ENCODE data around the gene NR2E1. TPM values are rescaled to one million over a fixed set of nuclear protein-coding genes. Genes with fewer than 3 reads are reported as not detected.

The NR2E1 gene
- total RNA-seq, 1 donor from 2014 or later = 1.0 TPM

GRCh38 chr6:108176281-108177089, 10.7 kb downstream of the NR2E1 start:
- no peaks in the 10 kb centered on the region for H3K36me3 ChIP-seq
- peak overlapping the region; percentile 73 for H3K4me2 ChIP-seq
- H3K27ac Mint-ChIP-seq = no peak overlapping the region
- H3K4me1 ChIP-seq = peaks cover 20% of the 10 kb centered on the region
- peak overlapping the region; percentile 75 for H3K4me3 Mint-ChIP-seq
- peaks cover 58% of the 10 kb centered on the region for H4K20me1 ChIP-seq (ENCODE audit: low read depth)
- peaks cover 33% of the 10 kb centered on the region for H3F3A ChIP-seq (ENCODE audit: low read depth)
- H3K4me3 ChIP-seq = peak overlapping the region; percentile 24
- H3K27me3 ChIP-seq = peaks cover 99% of the 10 kb centered on the region
- H3K27me3 Mint-ChIP-seq (ENCODE audit: insufficient read depth, low read depth) = peaks cover 78% of the 10 kb centered on the region
- H3K4me1 Mint-ChIP-seq = peaks cover 14% of the 10 kb centered on the region
- peak; percentile 28 for DNase-seq (ENCODE audit: low spot score)
- no peak for TF ChIP-seq CTCF (IDR thresholded peaks at IDR 0.05)
- peak; percentile 87 for TF ChIP-seq EZH2 (IDR thresholded peaks at IDR 0.05)
- peak; percentile 87 for TF ChIP-seq EZH2phosphoT487 (IDR thresholded peaks at IDR 0.05)
- no peaks in the 10 kb centered on the region for H3K36me3 Mint-ChIP-seq
- no peaks in the 10 kb centered on the region for H3K9me3 ChIP-seq (ENCODE audit: low read depth)
- H3K79me2 ChIP-seq (ENCODE audit: low read depth) = no peaks in the 10 kb centered on the region
- H3K9ac ChIP-seq = no peak overlapping the region
- H3K27ac ChIP-seq = no peak overlapping the region
- no peak overlapping the region for H2AFZ ChIP-seq (replicated peaks)
- H3K9me3 Mint-ChIP-seq = no peaks in the 10 kb centered on the region

- H3K9me3 ChIP-seq (ENCODE audit: low read depth) = no peaks in the 10 kb centered on the region
- no peaks in the 10 kb centered on the region for H3K9me3 Mint-ChIP-seq
- no peak overlapping the region for H3K4me3 ChIP-seq
- H2AFZ ChIP-seq (replicated peaks) = no peak overlapping the region
- peak overlapping the region; percentile 15 for H3K4me2 ChIP-seq
- H3F3A ChIP-seq (ENCODE audit: low read depth) = peaks cover 22% of the 10 kb centered on the region
- peak; percentile 61 for DNase-seq (ENCODE audit: low spot score)
- peaks cover 26% of the 10 kb centered on the region for H4K20me1 ChIP-seq (ENCODE audit: low read depth)
- peaks cover 19% of the 10 kb centered on the region for H3K4me1 ChIP-seq
- no peak overlapping the region for H3K4me3 Mint-ChIP-seq
- H3K4me1 Mint-ChIP-seq = peaks cover 13% of the 10 kb centered on the region
- no peak overlapping the region for H3K27ac Mint-ChIP-seq
- H3K79me2 ChIP-seq (ENCODE audit: low read depth) = no peaks in the 10 kb centered on the region
- H3K27me3 ChIP-seq = peaks cover 71% of the 10 kb centered on the region
- H3K27ac ChIP-seq = no peak overlapping the region
- TF ChIP-seq EZH2 (IDR thresholded peaks at IDR 0.05) (no peak), EZH2phosphoT487 (IDR thresholded peaks at IDR 0.05) (no peak), CTCF (IDR thresholded peaks at IDR 0.05) (no peak)
- peaks cover 49% of the 10 kb centered on the region for H3K27me3 Mint-ChIP-seq (ENCODE audit: insufficient read depth, low read depth)
- H3K9ac ChIP-seq = no peak overlapping the region
- H3K36me3 Mint-ChIP-seq = no peaks in the 10 kb centered on the region
- no peaks in the 10 kb centered on the region for H3K36me3 ChIP-seq
Observed at GRCh38 chr6:108179741-108180140, 13.9 kb downstream of the NR2E1 start.

GRCh38 chr6:108180266-108180665, 14.4 kb downstream of the NR2E1 start:
- Histone ChIP-seq H3K36me3 (no peaks in the 10 kb centered on the region), H3K4me3 (no peak overlapping the region), H3K27ac (no peak overlapping the region), H3F3A (ENCODE audit: low read depth) (peaks cover 21% of the 10 kb centered on the region), H3K27me3 (peaks cover 70% of the 10 kb centered on the region), H3K79me2 (ENCODE audit: low read depth) (no peaks in the 10 kb centered on the region), H3K9me3 (ENCODE audit: low read depth) (no peaks in the 10 kb centered on the region), H3K4me1 (peaks cover 19% of the 10 kb centered on the region), H4K20me1 (ENCODE audit: low read depth) (peaks cover 21% of the 10 kb centered on the region), H3K9ac (no peak overlapping the region), H3K4me2 (peak overlapping the region; percentile 15), H2AFZ (replicated peaks) (no peak overlapping the region)
- H3K36me3 Mint-ChIP-seq = no peaks in the 10 kb centered on the region
- H3K27me3 Mint-ChIP-seq (ENCODE audit: insufficient read depth, low read depth) = peaks cover 44% of the 10 kb centered on the region
- TF ChIP-seq EZH2phosphoT487 (IDR thresholded peaks at IDR 0.05) (no peak), EZH2 (IDR thresholded peaks at IDR 0.05) (no peak), CTCF (IDR thresholded peaks at IDR 0.05) (no peak)
- H3K9me3 Mint-ChIP-seq = no peaks in the 10 kb centered on the region
- peaks cover 9% of the 10 kb centered on the region for H3K4me1 Mint-ChIP-seq
- no peak for DNase-seq (ENCODE audit: low spot score)
- no peak overlapping the region for H3K27ac Mint-ChIP-seq
- H3K4me3 Mint-ChIP-seq = no peak overlapping the region
